Measurements from ENCODE around the gene ABCC8.
"Not testable (repeated sequence)": the region's sequence is repeated elsewhere in the genome, so short reads cannot be mapped to it uniquely, and the experiment has no call there.

Gene ABCC8

DNA sequence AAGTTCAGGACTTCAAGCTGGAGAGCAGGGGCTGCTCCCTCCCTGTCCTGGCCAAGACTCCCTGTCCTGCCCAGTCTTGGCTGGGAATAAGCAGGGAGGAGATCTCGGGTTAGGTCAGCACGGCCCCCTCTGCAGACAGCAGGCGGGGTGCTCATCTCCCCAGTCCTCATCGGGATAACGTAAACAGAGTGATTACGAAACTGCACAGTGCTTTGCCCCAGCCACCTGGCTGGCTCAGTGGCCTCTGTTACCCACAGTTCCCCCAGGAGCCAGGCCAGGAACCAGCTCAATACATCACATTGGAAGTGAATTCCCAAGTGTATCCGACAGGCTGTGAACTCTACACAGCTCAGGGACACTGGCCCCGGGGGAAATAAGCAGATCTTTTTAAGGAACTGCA, 45.5 kb downstream of the ABCC8 start:
- no peak for DNase-seq (ENCODE audit: low read depth in 3 of 3, low spot score in 1 of 3)

DNA sequence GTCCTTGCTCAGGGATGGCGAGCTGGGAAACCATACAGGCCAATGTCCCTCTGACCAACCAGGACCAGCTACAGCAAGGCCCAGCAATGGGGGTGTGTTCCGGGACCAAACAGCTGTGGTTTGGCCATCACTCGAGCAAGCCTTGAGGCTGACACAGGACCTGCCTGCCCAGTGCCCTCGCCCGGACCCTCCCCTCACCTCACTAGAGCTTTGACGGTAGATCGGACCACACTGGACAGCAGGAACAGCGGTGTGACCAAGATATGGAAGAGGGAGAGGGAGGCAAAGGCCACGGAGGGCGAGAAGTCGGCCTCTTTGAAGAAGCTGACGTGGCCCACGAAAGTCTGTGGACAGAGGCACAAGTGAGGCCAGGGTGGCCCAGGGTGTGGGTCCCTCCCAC, 46.0 kb downstream of the ABCC8 start:
- no peak for DNase-seq (ENCODE audit: low read depth in 3 of 3, low spot score in 1 of 3)

DNA sequence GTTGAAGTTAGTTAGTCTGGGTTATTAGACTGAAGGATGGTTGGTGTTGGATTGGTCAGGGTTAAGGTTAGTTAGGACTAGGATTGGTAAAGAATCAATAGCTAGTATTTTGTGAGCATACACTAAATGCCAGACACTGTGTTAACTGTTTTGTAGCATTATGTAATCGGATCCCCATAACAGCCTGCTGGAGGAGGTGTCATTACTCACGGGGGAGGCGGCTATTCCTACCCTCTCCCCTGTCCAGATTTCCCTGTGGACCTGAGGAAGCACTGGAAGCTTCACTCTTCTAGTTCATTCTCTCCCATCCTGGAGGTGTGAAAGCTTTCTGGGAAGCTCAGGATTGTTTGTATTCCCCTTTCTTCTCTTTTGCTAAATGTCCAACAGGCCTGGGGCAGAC, 47.7 kb downstream of the ABCC8 start:
- no peak for DNase-seq (ENCODE audit: low read depth in 3 of 3, low spot score in 1 of 3)

DNA sequence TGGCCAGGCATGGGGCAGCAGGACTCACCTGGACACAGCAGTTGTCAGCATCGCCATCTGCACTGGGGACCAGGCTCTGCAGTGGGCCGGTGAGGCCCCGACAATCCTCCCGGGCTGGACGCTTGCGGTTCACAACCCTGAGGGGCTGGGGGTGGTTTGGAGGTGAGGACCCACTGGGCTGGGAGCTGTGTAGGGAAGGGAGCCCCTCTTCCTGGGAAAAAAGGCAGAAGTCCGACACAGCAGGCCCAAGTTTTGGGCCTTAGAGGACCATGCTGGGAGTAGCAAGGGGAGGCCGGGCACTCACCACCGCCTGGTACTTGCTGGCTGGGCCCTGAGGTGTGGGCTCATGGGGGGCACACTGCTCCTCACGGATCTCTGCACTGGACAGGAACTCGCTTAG, 48.4 kb downstream of the ABCC8 start:
- DNase-seq (ENCODE audit: low read depth in 3 of 3, low spot score in 1 of 3), result no peak

DNA sequence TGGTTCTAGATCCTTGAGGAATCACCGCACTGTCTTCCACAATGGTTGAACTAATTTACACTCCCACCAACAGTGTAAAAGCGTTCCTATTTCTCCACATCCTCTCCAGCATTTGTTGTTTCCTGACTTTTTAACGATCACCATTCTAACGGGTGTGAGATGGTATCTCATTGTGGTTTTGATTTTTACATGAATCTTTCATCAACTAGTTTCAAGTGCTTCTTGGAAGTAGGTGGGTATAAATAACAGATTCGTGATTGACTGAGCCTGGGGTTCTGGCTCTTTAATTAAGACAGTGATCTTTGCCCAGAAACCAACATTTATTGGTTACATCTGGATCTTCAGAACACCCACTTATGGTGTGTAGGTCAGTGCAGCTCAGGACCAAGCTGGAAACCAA, 50.4 kb downstream of the ABCC8 start:
- DNase-seq (ENCODE audit: low read depth in 3 of 3, low spot score in 1 of 3), result not testable (repeated sequence)

DNA sequence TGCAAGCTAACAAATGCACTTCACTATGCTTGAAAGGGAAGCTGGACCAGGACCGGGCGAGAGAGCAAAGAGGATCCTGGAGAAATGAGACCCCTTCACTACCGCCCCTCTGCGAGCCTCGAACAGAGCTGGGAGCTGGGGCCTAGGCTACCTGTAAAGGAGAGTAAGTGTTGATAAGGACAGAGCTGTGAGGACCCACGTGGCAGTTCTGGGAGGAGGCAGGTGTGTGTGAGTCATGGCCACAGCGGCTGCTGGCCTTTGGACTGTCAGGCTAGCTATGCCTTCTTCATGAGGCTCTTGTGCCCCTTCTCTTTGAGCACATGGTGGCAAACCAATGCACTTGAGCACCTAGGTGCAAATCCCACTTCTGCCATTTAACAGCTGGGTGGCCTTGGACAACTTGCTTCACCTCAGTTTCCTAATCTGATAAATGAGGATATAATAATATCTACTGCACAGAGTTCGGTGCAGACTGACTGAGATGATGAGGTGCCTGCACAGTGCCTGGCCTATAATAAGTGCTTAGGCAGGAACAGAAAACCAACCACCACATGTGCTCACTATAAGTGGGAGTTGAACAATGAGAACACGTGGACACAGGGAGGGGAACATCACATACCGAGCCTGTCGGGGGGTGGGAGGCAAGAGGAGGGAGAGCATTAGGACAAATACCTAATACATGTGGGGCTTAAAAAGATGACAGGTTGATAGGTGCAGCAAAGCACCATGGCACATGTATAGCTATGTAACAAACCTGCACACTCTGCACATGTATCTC, 52.9 kb downstream of the ABCC8 start:
- DNase-seq (ENCODE audit: low read depth in 3 of 3, low spot score in 1 of 3), result no peak

DNA sequence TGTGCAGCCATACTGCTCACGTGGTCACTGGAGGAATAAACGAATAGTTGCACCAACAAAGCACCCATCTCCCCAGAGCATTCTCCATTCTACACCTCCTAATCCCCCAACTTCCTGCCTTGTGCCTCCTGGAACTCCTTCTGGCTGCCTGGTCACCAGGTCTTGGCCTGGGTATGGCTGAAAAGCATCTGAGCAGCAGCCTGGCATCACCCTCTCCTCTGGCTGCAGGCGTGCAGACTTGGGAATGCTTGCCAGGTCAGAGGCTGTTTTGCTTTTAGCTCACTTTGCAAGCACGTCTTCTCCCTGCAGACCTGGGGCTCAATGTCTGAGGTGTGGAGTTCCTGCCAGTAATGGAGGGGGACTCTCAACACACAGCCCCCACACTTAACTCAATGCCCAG, 54.9 kb downstream of the ABCC8 start:
- no peak for DNase-seq (ENCODE audit: low read depth in 3 of 3, low spot score in 1 of 3)

DNA sequence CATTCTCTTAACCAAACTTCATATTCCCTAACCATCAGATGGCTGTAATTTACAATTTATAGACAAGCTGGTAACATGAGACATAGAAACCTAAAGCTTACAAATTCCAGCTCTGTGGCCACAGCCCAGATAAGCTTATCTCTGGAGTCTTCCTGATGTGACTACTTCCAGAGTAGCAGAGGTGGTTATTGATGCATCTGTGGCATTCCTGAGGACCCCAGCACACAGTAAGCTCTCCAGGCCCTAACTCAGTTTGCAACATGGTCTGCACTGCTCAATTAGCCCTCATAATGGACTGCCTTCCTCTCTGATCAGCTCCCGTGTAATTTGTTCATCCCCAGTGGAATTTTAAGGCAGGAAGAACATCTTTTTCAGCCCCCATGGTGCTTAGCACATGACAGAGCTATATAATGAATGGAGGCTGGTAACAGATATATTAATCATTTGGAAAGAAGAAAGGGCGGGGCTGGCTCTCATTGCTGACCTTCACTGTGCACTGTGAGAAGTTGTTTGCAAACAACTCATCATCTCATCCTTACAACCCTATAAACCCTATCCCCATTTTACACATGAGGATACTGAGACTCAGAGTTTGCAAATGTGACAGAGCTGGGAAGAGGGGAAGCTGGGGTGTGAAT, 58.1 kb downstream of the ABCC8 start:
- no peak for DNase-seq (ENCODE audit: low read depth in 3 of 3, low spot score in 1 of 3)

DNA sequence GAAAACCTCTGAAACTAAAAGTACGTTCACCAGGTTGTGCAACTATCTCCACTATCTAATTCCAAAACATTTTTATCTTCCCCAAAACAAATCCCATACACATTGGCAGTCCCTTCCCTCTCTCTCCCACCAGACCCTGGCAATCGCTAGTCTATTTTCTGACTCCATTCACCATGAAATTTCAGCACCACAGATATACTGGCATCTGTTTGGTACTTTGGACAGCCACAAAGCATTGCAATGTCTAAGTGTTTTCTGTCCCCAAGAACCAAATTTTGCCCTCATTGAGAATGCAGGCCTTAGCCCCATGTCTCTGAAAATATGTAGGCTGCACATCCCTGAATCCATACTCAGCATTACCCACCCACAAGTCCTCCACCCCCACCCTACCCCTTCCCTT, 60.2 kb downstream of the ABCC8 start:
- DNase-seq (ENCODE audit: low read depth in 3 of 3, low spot score in 1 of 3), result no peak

DNA sequence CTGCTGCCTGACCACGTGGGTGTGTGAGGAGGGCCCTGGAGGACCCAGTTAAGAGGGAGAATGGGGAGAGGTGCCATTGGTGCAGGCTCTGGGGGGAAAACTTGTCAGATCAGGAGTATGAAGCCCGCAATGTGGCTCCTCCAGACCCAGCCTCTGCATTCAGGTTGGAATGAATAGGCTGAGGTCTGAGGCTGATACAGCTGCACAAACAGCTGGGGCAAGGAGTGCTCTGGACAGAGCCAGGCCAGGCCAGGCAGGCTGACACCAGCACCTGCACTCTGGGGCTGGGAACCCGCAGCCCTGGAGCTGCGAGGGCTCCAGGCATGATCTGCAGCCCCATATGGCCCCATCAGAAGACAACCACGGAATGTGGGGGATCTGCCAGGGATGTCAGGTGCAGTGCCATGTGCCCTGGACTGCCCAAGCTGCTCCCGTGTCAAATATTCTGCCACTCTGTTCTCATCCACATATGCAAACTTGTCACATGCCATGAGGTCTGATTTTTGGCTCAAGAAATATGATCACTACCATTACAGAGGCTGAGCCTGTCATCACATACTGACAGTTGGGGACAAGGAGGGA, 61.0 kb downstream of the ABCC8 start:
- no peak for DNase-seq (ENCODE audit: low read depth in 3 of 3, low spot score in 1 of 3)

DNA sequence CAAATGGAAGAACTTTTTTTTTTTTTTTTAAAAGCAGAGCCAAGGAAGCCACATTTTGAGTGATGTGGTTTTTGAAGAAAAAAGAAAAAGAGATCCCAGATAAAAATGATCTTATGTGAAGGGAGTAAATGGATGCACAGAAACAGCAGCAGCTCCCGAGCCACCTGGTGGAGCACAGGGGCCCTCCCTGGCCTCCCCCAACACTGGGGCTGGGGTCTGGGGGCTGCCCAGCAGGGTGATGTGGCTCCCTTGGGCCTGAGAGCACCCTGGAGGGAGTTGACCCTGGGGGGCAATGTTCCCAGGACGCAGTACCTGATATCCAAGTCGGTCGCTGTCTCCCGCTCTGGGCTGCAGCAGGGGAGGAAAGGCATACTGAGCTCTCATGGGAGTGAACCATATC, 61.7 kb downstream of the ABCC8 start:
- DNase-seq (ENCODE audit: low read depth in 3 of 3, low spot score in 1 of 3), result no peak

DNA sequence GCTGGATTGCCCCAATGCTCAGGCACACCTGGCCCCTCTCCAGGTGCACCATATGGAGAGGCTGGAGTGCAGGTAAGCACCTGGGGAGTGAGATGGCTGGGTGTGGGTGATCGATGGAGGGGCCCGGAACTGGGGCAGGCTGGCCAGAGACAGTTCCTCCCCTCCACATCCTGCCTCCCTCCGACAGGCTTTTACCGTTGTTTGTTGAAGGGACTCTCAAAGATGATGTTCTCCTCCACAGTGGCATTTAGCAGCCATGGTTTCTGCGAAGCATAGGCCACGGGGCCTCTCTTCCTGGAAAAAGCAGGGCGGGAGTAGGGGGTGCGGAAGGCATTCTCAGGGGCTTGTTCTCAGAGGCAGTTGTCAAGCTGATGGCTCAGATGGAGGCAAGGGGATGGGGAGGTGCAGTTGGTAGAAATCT, 62.3 kb downstream of the ABCC8 start:
- DNase-seq (ENCODE audit: low read depth in 3 of 3, low spot score in 1 of 3), result no peak

DNA sequence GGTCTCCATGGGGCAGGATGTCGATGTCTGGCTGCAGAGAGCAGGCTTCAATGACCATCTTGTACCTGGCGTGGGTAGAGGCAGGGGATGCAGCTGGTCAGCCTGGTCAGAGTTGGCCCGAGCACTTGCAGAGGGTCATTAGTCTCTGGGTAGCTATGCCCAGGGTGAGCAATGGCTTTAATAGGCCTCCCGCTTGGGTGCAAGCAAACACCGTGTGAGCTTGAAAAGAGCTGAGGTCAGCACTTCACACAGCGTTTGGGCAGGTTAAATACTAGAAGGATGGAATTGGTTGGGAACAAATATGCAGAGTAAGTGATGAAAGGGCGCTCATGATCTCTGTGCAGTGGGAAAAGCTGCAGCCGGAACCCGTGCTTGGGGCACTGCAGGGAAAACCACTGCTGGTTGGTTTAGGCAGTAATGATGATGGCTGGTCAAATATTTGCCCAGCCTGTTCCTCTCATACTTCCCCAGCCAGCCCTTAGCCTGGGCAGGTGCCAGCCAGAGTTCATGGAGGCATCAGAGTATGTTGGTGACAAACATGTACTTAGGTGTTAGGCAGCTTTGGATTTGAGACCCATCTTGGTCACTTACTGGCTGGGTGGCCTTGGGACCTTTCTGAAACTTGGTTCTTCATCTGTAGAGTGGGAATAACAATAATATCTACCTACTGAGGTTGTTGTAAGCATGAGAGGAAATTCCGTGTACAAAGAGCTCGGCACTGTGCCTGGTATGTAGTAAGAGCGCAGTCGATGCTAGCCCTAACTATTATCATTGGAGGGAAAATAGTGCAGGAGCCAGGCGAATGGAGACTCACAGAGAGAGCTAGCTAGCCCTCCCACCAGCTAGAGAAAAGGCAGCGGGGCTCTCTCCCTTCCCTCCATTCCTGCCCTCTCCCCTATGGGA, 63.0 kb downstream of the ABCC8 start:
- DNase-seq (ENCODE audit: low read depth in 3 of 3, low spot score in 1 of 3), result no peak

DNA sequence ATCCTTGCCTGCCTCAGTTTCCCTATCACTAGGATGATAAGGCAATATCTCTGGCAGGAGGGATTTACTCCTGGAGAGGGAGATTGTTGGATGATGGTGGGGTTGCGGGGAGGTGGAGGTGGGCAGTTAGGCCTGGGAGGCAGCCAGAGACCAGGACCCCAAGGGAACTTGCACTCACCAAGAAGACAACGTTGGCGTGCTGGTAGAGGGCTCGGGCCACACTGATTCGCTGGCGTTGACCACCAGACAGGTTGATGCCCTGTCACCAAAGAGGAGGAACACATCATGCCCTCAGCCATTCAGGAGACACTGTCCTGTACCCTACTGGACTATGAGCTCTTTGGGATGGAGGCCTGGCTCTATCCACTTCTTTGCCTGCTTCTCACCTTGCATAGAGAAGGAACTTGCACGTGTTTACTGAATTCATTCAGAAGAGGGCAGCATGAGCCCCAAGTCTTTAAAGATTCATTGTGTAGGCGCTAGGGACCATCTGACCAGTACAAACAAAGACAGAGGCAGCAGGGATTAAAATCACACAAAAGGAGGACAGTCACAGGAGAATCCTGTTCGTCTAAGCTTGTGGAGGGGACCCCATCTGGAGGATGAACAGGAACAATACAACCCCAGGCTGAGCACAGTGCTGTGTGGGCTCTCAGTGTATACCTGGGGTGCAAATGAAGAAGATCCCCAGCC, 64.0 kb downstream of the ABCC8 start:
- DNase-seq (ENCODE audit: low read depth in 3 of 3, low spot score in 1 of 3), result no peak

DNA sequence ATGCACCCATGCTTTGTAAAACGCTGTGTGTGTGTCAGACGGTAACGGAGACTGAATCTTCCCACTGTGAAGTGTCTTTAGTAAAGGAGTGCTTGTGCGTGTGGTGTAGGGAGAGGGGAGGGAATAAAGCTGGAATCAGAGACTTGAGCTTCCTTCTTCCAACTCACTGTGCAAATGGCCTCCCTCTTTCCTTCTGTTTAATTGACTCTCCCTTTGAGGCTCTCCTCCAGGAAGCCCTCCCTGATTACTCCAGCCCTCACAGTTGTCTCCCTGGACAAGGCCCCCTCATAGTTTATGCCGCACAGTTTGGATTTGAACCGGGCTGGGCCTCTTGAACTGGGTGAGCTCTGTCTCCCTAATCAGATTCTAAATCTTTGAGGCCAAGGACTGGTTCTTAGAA, 65.2 kb downstream of the ABCC8 start:
- no peak for DNase-seq (ENCODE audit: low read depth in 3 of 3, low spot score in 1 of 3)

DNA sequence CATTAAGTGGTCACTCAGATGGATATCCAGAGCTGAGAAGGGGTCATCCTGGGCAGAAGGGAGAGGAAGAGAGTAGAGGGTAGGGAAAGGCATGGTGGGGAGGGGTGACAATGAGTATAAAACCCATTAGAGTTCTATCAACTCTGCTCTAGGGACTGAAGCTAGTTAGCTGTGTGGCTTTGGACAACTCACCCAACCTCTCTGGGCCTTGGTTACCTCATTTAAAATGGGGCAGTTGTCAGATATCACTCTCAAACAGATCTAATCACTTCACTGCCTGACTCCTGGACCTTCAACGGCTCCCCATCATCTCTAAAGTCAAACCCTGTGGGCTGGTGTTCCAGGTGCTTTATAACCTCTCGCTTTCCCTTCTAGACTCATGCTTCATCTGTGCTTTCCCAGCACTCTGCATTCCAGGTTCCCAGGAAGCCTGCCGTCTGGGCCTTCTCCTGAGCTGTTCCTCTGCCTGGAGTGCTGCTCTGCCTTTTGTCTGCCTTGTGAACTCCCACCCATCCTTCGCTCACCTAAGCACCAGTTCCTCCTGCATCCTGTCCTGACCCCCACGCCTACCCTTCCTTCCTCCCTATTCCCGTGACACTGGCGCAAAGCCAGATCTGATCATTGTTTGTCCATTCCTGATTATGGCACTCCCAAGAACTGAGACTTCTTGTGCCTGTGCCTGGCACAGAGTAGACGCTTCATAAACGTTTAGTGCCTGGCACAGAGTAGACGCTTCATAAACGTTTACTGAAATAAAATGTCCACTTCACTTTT, 65.9 kb downstream of the ABCC8 start:
- DNase-seq (ENCODE audit: low read depth in 3 of 3, low spot score in 1 of 3), result no peak

DNA sequence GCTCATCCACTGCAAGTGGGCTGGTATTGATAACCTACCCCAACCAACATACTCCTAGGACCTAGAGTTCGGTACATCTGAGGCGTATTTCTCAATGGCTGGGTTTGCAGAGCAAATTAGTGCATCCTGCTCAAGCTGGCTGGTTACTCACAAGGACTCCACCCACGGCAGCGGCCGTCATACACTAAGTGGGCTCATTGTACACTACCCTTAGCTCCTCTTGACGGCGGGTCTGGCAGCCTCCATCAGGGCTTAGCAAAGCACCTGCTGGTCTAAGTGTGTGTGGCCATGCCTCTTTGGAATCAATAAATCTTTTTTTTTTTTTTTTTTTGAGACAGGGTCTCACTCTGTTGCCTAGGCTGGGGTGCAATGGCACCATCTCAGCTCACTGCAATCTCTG, 68.0 kb downstream of the ABCC8 start:
- no peak for DNase-seq (ENCODE audit: low read depth in 3 of 3, low spot score in 1 of 3)

DNA sequence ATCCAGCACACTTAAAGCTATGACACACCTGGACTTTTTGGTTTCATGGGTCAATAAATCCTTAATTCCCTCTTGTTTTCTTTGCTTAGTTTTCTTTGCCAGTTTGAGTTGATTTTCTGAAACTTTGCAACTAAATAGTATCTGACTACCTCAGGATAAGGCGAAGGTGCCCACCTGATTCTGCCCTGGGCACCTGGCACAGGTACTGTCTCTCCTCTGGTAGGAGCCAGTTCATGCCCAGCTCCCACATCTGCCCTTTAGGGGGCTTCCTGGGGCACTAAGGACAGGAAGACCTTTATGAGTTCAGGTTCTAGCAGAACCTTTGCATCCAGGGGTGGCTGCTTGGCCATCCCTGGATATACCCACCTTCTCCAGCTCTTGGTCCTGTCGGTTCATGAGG, 68.6 kb downstream of the ABCC8 start:
- no peak for DNase-seq (ENCODE audit: low read depth in 3 of 3, low spot score in 1 of 3)

DNA sequence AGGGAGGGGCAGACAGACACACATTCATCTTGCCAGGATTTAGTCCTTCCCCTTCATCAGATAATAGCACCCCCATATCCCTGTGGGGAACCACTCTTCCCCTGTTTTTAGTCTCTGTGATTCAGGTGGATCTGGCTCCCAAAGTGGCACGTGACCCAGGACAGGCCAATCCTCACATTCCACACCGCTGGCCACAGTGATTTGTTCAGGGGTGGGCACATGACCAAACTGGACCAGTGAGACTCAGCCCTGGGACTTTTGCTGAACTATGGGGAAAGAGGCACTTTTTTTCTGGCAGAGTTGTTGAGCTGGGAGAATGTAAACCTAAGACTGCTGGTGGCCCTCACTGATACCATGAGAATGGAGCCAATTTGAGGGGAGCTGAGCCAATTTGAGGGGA, 69.1 kb downstream of the ABCC8 start:
- DNase-seq (ENCODE audit: low read depth in 3 of 3, low spot score in 1 of 3), result no peak

DNA sequence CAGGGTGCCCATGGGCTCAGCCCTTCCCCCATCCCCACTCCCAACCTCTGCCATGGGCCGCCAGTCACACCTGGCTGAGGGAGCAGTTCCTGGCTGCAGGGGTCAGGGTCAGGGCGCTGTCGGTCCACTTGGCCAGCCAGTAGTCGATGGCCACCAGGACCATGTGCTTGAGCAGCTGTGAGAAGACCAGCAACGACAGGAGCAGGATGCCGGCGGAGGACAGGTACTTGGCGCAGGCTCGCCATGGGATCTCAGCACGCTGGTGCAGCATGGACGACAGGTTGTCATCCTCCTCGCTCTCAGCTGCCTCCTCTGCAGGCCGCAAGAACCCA, 69.9 kb downstream of the ABCC8 start:
- DNase-seq (ENCODE audit: low read depth in 3 of 3, low spot score in 1 of 3), result no peak

Data from stimulated activated CD4-positive, alpha-beta T cell treated with anti-CD3 and anti-CD28 coated beads, TNF-alpha, amount 100 ng/mL, for 1 hour (primary cell).